Spleen (tissue), 7 donors: ENCODE results near the gene KRTAP1-5.

ENCODE experiments used
- POLR2A ChIP-seq, 3 donors: fragments of 450-650 bp; IDR thresholded peaks; one replicate each; pipeline ENCODE4 v1.5.1; 2017; ENCODE audit warnings: antibody characterized with exemption in 3 of 3, mild to moderate bottlenecking in 1 of 3
- TF ChIP-seq, protein P1 (sequence below), 11 experiments: fragments of 200-600 bp in 7 of 11; fragments of 450-650 bp in 4 of 11; sonication (generic) in 4 of 11; IDR thresholded peaks in 8 of 11; conservative IDR thresholded peaks in 3 of 11; 1 replicate in 7 of 11; 2 replicates in 4 of 11; pipeline versions ENCODE4 v1.4.0 to v1.8.0; 2016 to 2021; ENCODE audit warnings: antibody characterized with exemption in 11 of 11, inconsistent platforms in 4 of 11, mild to moderate bottlenecking in 1 of 11
- donor health status: DM: no; HTN: no; CAD: no; lungs with moderate emphysema.
- donor health status: DM: no; HTN: no; CAD: no.
- donor health status: DM: no; HTN: no; CAD: no.

DNA sequence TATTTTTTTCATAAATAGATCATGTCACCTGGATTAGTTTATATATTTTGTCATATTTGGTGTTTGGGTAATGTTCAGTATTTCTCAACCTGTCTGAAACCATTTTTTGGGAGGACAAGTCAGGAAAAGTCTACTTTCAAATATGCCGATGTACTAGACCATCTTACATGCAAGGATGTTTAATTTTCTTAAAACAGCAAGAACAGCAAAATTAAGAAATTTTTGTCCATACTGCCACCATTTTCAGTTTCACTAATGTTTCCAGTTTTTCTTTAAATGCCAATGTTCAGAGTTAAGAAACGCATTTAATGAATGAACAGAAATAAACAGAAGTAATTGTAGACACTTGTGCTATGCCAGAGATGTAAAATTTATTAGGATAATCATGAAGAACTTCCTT lies 33.9 kb downstream of the KRTAP1-5 start:
- TF ChIP-seq, protein P1, sequence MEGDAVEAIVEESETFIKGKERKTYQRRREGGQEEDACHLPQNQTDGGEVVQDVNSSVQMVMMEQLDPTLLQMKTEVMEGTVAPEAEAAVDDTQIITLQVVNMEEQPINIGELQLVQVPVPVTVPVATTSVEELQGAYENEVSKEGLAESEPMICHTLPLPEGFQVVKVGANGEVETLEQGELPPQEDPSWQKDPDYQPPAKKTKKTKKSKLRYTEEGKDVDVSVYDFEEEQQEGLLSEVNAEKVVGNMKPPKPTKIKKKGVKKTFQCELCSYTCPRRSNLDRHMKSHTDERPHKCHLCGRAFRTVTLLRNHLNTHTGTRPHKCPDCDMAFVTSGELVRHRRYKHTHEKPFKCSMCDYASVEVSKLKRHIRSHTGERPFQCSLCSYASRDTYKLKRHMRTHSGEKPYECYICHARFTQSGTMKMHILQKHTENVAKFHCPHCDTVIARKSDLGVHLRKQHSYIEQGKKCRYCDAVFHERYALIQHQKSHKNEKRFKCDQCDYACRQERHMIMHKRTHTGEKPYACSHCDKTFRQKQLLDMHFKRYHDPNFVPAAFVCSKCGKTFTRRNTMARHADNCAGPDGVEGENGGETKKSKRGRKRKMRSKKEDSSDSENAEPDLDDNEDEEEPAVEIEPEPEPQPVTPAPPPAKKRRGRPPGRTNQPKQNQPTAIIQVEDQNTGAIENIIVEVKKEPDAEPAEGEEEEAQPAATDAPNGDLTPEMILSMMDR (IDR thresholded peaks at IDR 0.05 in 8 of 11, conservative IDR thresholded peaks at IDR 0.05 in 3 of 11), result no peak
- TF ChIP-seq POLR2A (IDR thresholded peaks at IDR 0.05), result no peak
